ENCODE measurements around the gene ALDH3B2.
"Not testable (repeated sequence)": the region's sequence is repeated elsewhere in the genome, so short reads cannot be mapped to it uniquely, and the experiment has no call there.

ALDH3B2 gene, protein sequence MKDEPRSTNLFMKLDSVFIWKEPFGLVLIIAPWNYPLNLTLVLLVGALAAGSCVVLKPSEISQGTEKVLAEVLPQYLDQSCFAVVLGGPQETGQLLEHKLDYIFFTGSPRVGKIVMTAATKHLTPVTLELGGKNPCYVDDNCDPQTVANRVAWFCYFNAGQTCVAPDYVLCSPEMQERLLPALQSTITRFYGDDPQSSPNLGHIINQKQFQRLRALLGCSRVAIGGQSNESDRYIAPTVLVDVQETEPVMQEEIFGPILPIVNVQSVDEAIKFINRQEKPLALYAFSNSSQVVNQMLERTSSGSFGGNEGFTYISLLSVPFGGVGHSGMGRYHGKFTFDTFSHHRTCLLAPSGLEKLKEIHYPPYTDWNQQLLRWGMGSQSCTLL

DNA sequence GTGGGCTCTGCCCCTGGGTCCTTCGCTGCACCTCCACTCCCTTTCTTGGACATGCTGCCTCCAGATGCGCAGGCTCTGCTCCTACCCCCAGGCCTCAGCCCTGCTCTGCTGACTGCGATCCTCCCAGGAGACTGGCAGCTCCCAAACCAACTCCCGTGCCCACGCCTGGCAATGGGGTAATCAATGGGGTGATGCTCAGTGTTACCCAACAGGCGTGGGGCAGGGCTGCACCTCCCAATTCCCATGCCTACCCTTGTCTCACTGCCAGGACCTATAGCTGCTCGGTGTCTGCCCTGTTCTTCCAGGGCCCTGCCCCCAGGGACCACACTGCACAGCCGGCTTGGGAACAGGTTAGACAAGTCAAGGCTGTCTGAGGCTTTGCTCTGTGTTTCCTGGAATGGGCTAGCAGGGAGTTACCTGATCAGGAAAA is at the start of gene ALDH3B2:
Gene ALDH3B2 (minus strand): TSS at position 182 of the 430 bp plus-strand sequence. CDS start 7,688 bp downstream, outside the sequence.
- no peak within 1 kb of the TSS for H3K27ac ChIP-seq (ENCODE audit: low read length)
- no peaks in the 10 kb centered on the region for H3K4me1 ChIP-seq (ENCODE audit: control insufficient read depth in 1 of 2, insufficient read depth in 2 of 2, low read length in 2 of 2)
- no peaks in the 10 kb centered on the region for H3K9me3 ChIP-seq (ENCODE audit: control insufficient read depth in 1 of 2, low read length in 2 of 2)
- no peak within 1 kb of the TSS for H3K4me3 ChIP-seq (ENCODE audit: low read depth in 1 of 2, low read length in 2 of 2)
- peaks cover 4% of the 10 kb centered on the region for H3K27me3 ChIP-seq (ENCODE audit: low read depth, low read length)
- H3K36me3 ChIP-seq (ENCODE audit: control insufficient read depth in 1 of 2, insufficient read depth in 2 of 2, low read length in 2 of 2), result no peaks in the 10 kb centered on the region

DNA sequence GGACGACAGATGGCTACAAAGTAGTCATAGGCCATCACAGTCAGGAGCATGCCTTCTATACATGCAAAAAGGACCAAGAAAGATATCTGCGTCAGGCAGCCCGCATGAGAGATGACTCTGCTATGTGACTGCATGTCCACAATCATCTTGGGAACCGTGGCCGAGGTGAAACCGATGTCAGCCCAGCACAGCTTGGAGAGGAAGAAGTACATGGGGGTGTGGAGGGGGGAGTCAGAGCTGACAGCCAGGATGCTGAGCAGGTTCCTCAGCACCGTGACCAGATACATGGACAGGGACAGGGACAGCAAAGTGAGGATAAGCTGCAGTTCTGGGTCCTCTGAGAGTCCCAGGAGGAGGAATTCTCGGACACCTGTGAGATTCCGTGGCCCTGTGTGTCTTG is 48.6 kb upstream of the ALDH3B2 start:
- not testable (repeated sequence) for H3K36me3 ChIP-seq (ENCODE audit: control insufficient read depth in 1 of 2, insufficient read depth in 2 of 2, low read length in 2 of 2)

DNA sequence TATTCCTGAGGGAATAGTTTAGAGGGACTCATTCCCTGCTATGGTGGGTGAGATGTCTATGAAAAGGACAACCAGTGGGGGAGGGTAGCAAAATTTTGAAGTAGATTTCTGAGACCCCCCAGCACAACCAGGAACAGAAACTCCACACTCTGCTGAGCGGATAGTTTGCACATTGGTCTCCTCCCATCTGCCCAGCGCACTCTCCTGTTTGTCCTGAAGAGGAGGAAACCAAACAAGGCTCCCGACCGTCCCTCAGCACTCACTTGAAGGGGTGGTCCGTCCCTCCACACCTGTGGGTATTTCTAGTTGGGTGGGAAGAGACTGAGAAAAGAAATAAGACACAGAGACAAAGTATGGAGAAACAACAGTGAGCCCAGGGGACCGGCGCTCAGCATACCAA is 41.8 kb upstream of the ALDH3B2 start:
- not testable (repeated sequence) for H3K27ac ChIP-seq (ENCODE audit: low read length); H3K9me3 ChIP-seq (ENCODE audit: control insufficient read depth in 1 of 2, low read length in 2 of 2); H3K4me3 ChIP-seq (ENCODE audit: low read depth in 1 of 2, low read length in 2 of 2); H3K4me1 ChIP-seq (ENCODE audit: control insufficient read depth in 1 of 2, insufficient read depth in 2 of 2, low read length in 2 of 2); H3K27me3 ChIP-seq (ENCODE audit: low read depth, low read length); H3K36me3 ChIP-seq (ENCODE audit: control insufficient read depth in 1 of 2, insufficient read depth in 2 of 2, low read length in 2 of 2)

More for the DNA sequence above, 48.6 kb upstream of the ALDH3B2 start:
- not testable (repeated sequence) for H3K4me3 ChIP-seq (ENCODE audit: low read depth in 1 of 2, low read length in 2 of 2); H3K27me3 ChIP-seq (ENCODE audit: low read depth, low read length); H3K27ac ChIP-seq (ENCODE audit: low read length); H3K9me3 ChIP-seq (ENCODE audit: control insufficient read depth in 1 of 2, low read length in 2 of 2); H3K4me1 ChIP-seq (ENCODE audit: control insufficient read depth in 1 of 2, insufficient read depth in 2 of 2, low read length in 2 of 2)

DNA sequence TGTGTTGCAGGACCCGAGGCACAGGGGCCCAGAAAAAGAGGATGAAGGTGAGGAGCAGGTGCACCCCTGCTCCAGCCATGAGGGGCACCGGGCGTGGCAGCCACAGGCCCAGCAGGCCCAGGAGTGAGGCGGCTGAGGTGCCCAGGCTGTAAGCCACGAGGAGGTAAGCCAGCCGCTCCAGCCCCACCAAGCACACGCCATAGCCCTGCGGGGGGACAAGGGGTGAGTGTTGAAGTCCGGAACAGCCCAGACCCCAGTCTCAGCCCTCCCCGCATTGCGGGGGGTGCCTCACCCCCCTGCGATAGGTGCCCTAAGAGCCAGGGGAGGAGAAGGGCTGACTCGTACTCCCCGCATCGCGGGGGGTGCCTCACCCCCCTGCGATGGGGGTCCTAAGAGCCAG is 41.4 kb upstream of the ALDH3B2 start:
- H3K27me3 ChIP-seq (ENCODE audit: low read depth, low read length); H3K9me3 ChIP-seq (ENCODE audit: control insufficient read depth in 1 of 2, low read length in 2 of 2); H3K36me3 ChIP-seq (ENCODE audit: control insufficient read depth in 1 of 2, insufficient read depth in 2 of 2, low read length in 2 of 2); H3K4me3 ChIP-seq (ENCODE audit: low read depth in 1 of 2, low read length in 2 of 2); H3K4me1 ChIP-seq (ENCODE audit: control insufficient read depth in 1 of 2, insufficient read depth in 2 of 2, low read length in 2 of 2); H3K27ac ChIP-seq (ENCODE audit: low read length): not testable (repeated sequence)

DNA sequence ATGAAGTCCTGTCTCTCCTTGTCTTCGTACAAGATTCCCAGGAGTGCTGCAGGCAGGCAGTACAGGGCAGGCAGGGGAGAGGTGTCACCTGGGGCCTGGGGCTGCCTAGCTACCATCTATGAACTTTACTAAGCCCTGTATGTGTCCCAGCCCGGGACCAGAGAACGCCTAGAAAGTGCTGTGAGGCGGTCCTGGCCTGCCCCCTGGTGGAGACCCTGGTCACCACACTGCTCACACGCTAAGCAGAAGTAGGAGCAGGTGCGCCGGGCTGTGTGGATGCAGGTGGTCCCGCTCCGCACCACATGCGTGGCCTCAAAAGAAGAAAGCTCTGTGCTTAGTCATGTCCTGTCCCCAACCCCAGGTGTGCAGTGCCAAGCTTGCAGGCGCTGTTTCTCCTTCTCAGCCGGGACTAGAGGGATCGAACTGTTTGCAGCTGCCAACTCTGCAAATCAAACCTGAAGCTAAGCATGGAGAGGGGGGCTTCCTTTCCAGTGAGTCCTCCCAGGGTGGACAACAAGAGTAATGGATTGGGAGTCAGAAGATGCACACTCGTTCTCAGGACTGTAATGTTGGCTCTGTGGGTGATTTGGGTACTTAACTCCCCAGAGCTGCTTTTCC is 39.6 kb upstream of the ALDH3B2 start:
- H3K36me3 ChIP-seq (ENCODE audit: control insufficient read depth in 1 of 2, insufficient read depth in 2 of 2, low read length in 2 of 2); H3K27ac ChIP-seq (ENCODE audit: low read length); H3K9me3 ChIP-seq (ENCODE audit: control insufficient read depth in 1 of 2, low read length in 2 of 2); H3K4me1 ChIP-seq (ENCODE audit: control insufficient read depth in 1 of 2, insufficient read depth in 2 of 2, low read length in 2 of 2); H3K4me3 ChIP-seq (ENCODE audit: low read depth in 1 of 2, low read length in 2 of 2); H3K27me3 ChIP-seq (ENCODE audit: low read depth, low read length): not testable (repeated sequence)

DNA sequence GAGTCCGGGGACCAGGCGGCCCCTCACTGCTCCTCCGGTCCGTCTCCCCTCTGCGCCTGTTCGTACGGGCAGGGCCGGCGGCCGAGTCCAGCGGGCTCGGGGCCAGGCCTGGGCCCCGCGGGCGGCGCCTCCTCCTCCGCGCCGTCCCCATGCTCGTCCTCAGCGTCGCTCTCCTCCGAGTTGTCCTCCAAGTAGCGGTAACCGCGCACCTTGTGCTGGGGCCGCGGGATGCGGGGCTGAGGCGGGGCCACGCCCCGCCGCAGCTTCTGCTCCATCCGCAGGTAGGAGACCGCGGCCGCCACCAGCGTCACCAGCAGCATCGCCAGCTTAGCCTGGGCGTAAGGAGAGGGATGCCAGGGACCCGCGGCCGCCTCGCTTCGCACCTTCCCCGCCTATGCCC is 37.3 kb upstream of the ALDH3B2 start:
- H3K27ac ChIP-seq (ENCODE audit: low read length); H3K36me3 ChIP-seq (ENCODE audit: control insufficient read depth in 1 of 2, insufficient read depth in 2 of 2, low read length in 2 of 2); H3K4me3 ChIP-seq (ENCODE audit: low read depth in 1 of 2, low read length in 2 of 2); H3K9me3 ChIP-seq (ENCODE audit: control insufficient read depth in 1 of 2, low read length in 2 of 2); H3K27me3 ChIP-seq (ENCODE audit: low read depth, low read length); H3K4me1 ChIP-seq (ENCODE audit: control insufficient read depth in 1 of 2, insufficient read depth in 2 of 2, low read length in 2 of 2): not testable (repeated sequence)

DNA sequence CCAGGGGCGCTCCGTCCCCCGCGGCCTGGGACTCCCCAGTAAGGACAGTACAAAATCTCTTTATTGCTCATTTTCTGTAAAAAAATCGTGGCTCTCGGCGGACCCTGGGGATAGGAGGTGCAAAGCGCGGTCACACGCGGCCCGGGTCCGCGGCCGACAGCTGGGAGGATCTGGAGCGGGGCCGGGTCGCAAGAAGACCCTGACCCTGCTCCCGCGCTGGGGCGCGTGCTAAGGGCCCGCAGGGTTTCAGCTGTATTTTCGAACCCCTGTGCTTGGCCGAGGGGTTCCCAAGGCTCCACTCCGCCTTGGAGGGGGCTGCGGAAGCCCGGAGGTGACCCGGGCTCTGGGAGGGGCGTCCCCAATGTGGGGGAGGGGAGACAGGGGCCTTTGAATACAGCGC is 36.8 kb upstream of the ALDH3B2 start:
- not testable (repeated sequence) for H3K4me3 ChIP-seq (ENCODE audit: low read depth in 1 of 2, low read length in 2 of 2); H3K4me1 ChIP-seq (ENCODE audit: control insufficient read depth in 1 of 2, insufficient read depth in 2 of 2, low read length in 2 of 2); H3K36me3 ChIP-seq (ENCODE audit: control insufficient read depth in 1 of 2, insufficient read depth in 2 of 2, low read length in 2 of 2); H3K27ac ChIP-seq (ENCODE audit: low read length); H3K9me3 ChIP-seq (ENCODE audit: control insufficient read depth in 1 of 2, low read length in 2 of 2); H3K27me3 ChIP-seq (ENCODE audit: low read depth, low read length)

DNA sequence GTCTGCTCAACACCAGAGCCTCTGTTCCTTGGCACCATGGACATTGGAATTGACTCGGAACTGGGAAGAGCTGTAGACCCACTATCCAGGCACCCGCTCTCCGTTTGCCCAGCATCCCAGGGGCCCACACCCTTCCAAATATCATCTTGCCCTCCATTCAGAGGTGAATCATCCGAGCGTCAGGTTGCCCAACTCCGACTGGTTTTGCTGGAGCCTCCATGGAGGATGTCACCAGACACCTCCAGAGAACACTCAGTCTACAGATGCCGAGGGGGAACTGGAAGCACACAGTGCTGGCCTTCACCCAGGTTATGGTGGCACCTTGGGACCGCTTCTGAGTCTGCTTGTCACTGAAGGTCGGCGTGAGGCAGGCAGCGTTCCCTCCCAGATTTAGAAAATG is 35.4 kb upstream of the ALDH3B2 start:
- H3K4me3 ChIP-seq (ENCODE audit: low read depth in 1 of 2, low read length in 2 of 2); H3K4me1 ChIP-seq (ENCODE audit: control insufficient read depth in 1 of 2, insufficient read depth in 2 of 2, low read length in 2 of 2); H3K27me3 ChIP-seq (ENCODE audit: low read depth, low read length); H3K27ac ChIP-seq (ENCODE audit: low read length); H3K9me3 ChIP-seq (ENCODE audit: control insufficient read depth in 1 of 2, low read length in 2 of 2); H3K36me3 ChIP-seq (ENCODE audit: control insufficient read depth in 1 of 2, insufficient read depth in 2 of 2, low read length in 2 of 2): not testable (repeated sequence)

DNA sequence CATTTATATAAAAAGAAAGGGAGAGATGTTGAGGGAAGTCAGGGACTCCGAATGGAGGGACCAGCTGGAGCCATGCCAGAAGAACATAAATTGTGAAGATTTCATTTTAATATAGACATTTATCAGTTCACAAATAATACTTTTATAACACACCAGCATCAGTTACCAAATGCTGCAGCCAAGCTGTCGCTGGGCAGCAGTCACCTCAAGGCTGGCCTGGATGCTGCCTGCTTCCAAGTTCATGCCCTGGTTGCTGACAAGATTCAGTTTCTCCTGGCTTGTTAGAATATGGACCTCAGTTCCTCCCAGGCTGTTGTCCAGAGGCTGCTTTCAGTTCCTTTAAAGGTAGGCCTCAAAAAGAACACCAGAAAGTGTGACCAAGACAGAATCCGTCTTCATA is 30.8 kb upstream of the ALDH3B2 start:
- H3K36me3 ChIP-seq (ENCODE audit: control insufficient read depth in 1 of 2, insufficient read depth in 2 of 2, low read length in 2 of 2), result no peaks in the 10 kb centered on the region
- H3K27ac ChIP-seq (ENCODE audit: low read length), result no peak overlapping the region
- no peaks in the 10 kb centered on the region for H3K27me3 ChIP-seq (ENCODE audit: low read depth, low read length)
- no peaks in the 10 kb centered on the region for H3K4me1 ChIP-seq (ENCODE audit: control insufficient read depth in 1 of 2, insufficient read depth in 2 of 2, low read length in 2 of 2)
- H3K9me3 ChIP-seq (ENCODE audit: control insufficient read depth in 1 of 2, low read length in 2 of 2), result no peaks in the 10 kb centered on the region
- no peak overlapping the region for H3K4me3 ChIP-seq (ENCODE audit: low read depth in 1 of 2, low read length in 2 of 2)

DNA sequence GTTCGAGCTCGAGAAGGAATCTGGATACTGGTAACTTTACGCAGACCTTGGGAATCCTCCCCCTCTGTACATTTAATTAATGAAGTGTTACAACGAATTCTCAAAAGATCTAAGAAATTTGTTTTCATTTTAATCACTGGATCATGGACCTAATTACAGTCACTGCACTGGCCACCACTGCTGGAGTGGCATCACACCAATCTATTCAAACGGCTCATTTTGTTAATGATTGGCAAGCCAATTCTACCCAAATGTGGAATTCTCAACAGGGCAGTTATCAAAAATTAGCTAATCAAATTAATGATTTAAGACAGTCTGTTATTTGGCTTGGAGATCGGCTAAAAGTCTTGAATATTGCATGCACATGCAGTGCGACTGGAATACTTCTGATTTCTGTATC is 30.1 kb upstream of the ALDH3B2 start:
- Histone ChIP-seq H3K4me1 (ENCODE audit: control insufficient read depth in 1 of 2, insufficient read depth in 2 of 2, low read length in 2 of 2) (no peaks in the 10 kb centered on the region), H3K9me3 (ENCODE audit: control insufficient read depth in 1 of 2, low read length in 2 of 2) (no peaks in the 10 kb centered on the region), H3K36me3 (ENCODE audit: control insufficient read depth in 1 of 2, insufficient read depth in 2 of 2, low read length in 2 of 2) (no peaks in the 10 kb centered on the region), H3K4me3 (ENCODE audit: low read depth in 1 of 2, low read length in 2 of 2) (no peak overlapping the region), H3K27ac (ENCODE audit: low read length) (no peak overlapping the region), H3K27me3 (ENCODE audit: low read depth, low read length) (no peaks in the 10 kb centered on the region)

DNA sequence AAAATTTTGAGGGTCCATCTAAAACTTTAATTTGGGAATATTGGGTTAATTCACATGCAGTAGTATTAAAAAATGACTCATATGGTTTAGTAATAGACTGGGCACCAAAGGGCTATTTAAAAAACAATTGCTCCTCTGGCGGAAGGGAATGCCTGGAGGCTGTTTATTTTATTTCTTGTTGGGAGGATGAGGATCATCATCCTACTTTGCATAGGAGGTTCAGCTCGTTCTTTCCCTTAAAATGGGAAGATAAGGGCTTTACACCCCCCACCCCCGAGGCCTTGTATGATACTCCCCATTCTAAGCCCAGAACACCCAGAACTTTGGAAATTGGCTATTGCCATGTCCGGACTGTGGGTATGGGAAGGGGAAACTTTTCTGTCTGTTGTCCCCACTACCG is 29.3 kb upstream of the ALDH3B2 start:
- H3K27me3 ChIP-seq (ENCODE audit: low read depth, low read length); H3K4me1 ChIP-seq (ENCODE audit: control insufficient read depth in 1 of 2, insufficient read depth in 2 of 2, low read length in 2 of 2); H3K9me3 ChIP-seq (ENCODE audit: control insufficient read depth in 1 of 2, low read length in 2 of 2); H3K36me3 ChIP-seq (ENCODE audit: control insufficient read depth in 1 of 2, insufficient read depth in 2 of 2, low read length in 2 of 2); H3K27ac ChIP-seq (ENCODE audit: low read length); H3K4me3 ChIP-seq (ENCODE audit: low read depth in 1 of 2, low read length in 2 of 2): not testable (repeated sequence)

Data from muscle layer of duodenum (tissue), 2 donors.